Activated effector memory CD4-positive, alpha-beta T cell treated with anti-CD3 and anti-CD28 coated beads, Interleukin-2, amount 50 U/mL, for 16 hours (primary cell): Measurements from ENCODE around the gene ANXA6.

Experiments used
- DNase-seq: peaks from one replicate; pipeline ENCODE4 v3.0.0-alpha.2; 2020

ANXA6 gene

GRCh38 chr5:151151793-151152192 lies 5.8 kb downstream of the ANXA6 start:
- DNase-seq: peak; percentile 78

- no peak for DNase-seq
Measured at GRCh38 chr5:151151263-151151660, 6.3 kb downstream of the ANXA6 start.

- peak; percentile 88 for DNase-seq
Measured at GRCh38 chr5:151150471-151151262, 6.9 kb downstream of the ANXA6 start.

GRCh38 chr5:151148583-151148982 lies 9.0 kb downstream of the ANXA6 start:
- no peak for DNase-seq

- DNase-seq: no peak
Measured at GRCh38 chr5:151147033-151147432, 10.5 kb downstream of the ANXA6 start.

- DNase-seq: no peak
Measured at GRCh38 chr5:151146061-151146460, 11.5 kb downstream of the ANXA6 start.

GRCh38 chr5:151144922-151145321 lies 12.7 kb downstream of the ANXA6 start:
- DNase-seq: no peak

- DNase-seq: peak; percentile 71
Measured at GRCh38 chr5:151144275-151144674, 13.3 kb downstream of the ANXA6 start.

- no peak for DNase-seq
Measured at GRCh38 chr5:151143645-151144044, 13.9 kb downstream of the ANXA6 start.

- no peak for DNase-seq
Measured at GRCh38 chr5:151142933-151143332, 14.6 kb downstream of the ANXA6 start.

GRCh38 chr5:151141535-151141934 lies 16.0 kb downstream of the ANXA6 start:
- DNase-seq: peak; percentile 86

GRCh38 chr5:151140686-151141459 lies 16.7 kb downstream of the ANXA6 start:
- no peak for DNase-seq

GRCh38 chr5:151139646-151140045 lies 17.9 kb downstream of the ANXA6 start:
- peak; percentile 74 for DNase-seq

- no peak for DNase-seq
Measured at GRCh38 chr5:151139015-151139414, 18.6 kb downstream of the ANXA6 start.

- no peak for DNase-seq
Measured at GRCh38 chr5:151138114-151138513, 19.5 kb downstream of the ANXA6 start.

- no peak for DNase-seq
Measured at GRCh38 chr5:151137067-151137825, 20.3 kb downstream of the ANXA6 start.

GRCh38 chr5:151134228-151134627 lies 23.4 kb downstream of the ANXA6 start:
- DNase-seq: no peak

GRCh38 chr5:151132963-151133362 lies 24.6 kb downstream of the ANXA6 start:
- no peak for DNase-seq

GRCh38 chr5:151130922-151131891 lies 26.4 kb downstream of the ANXA6 start:
- no peak for DNase-seq

GRCh38 chr5:151130235-151130921 lies 27.2 kb downstream of the ANXA6 start:
- no peak for DNase-seq

- no peak for DNase-seq
Measured at GRCh38 chr5:151128817-151129216, 28.8 kb downstream of the ANXA6 start.

GRCh38 chr5:151127926-151128325 lies 29.7 kb downstream of the ANXA6 start:
- DNase-seq: no peak
